Measurements from ENCODE around the gene AUTS2.

Gene AUTS2

GRCh38 chr7:70684173-70684572 lies 1085.9 kb downstream of the AUTS2 start:
- H3K4me3 ChIP-seq (ENCODE audit: low read depth, low read length), result no peak overlapping the region
- DNase-seq (ENCODE audit: low read depth), result no peak
- TF ChIP-seq CTCF (IDR thresholded peaks at IDR 0.05; ENCODE audit: low read depth, low read length, missing control alignments), result no peak

GRCh38 chr7:70693321-70693685 lies 1095.0 kb downstream of the AUTS2 start:
- TF ChIP-seq CTCF (IDR thresholded peaks at IDR 0.05; ENCODE audit: low read depth, low read length, missing control alignments), result no peak
- H3K4me3 ChIP-seq (ENCODE audit: low read depth, low read length), result peak overlapping the region; percentile 96
- no peak for DNase-seq (ENCODE audit: low read depth)

GRCh38 chr7:70693686-70694433 lies 1095.6 kb downstream of the AUTS2 start:
- DNase-seq (ENCODE audit: low read depth), result no peak
- H3K4me3 ChIP-seq (ENCODE audit: low read depth, low read length), result peak overlapping the region; percentile 96
- TF ChIP-seq CTCF (IDR thresholded peaks at IDR 0.05; ENCODE audit: low read depth, low read length, missing control alignments), result no peak

GRCh38 chr7:70694434-70694970 lies 1096.2 kb downstream of the AUTS2 start:
- no peak for DNase-seq (ENCODE audit: low read depth)
- TF ChIP-seq CTCF (IDR thresholded peaks at IDR 0.05; ENCODE audit: low read depth, low read length, missing control alignments), result no peak
- H3K4me3 ChIP-seq (ENCODE audit: low read depth, low read length), result peak overlapping the region; percentile 96

GRCh38 chr7:70694971-70695794 lies 1096.9 kb downstream of the AUTS2 start:
- peak overlapping the region; percentile 96 for H3K4me3 ChIP-seq (ENCODE audit: low read depth, low read length)
- no peak for DNase-seq (ENCODE audit: low read depth)
- no peak for TF ChIP-seq CTCF (IDR thresholded peaks at IDR 0.05; ENCODE audit: low read depth, low read length, missing control alignments)

GRCh38 chr7:70695795-70696083 lies 1097.5 kb downstream of the AUTS2 start:
- TF ChIP-seq CTCF (IDR thresholded peaks at IDR 0.05; ENCODE audit: low read depth, low read length, missing control alignments), result no peak
- peak overlapping the region; percentile 96 for H3K4me3 ChIP-seq (ENCODE audit: low read depth, low read length)
- no peak for DNase-seq (ENCODE audit: low read depth)

Data from GM12864 (cell line).